MM.1S (cell line): ENCODE data around the gene ZBTB32.

ENCODE experiments used
- DNase-seq: peaks from one replicate; pipeline ENCODE4 v3.0.0-alpha.2; 2015
- H2AFZ ChIP-seq: fragments of 300-600 bp; sonication (generic); 2 replicates; pipeline ENCODE4 v1.6.0; 2016; ENCODE audit warnings: antibody characterized with exemption, low read length
- H3F3A ChIP-seq: fragments of 300-600 bp; sonication (generic); 2 replicates; pipeline ENCODE4 v1.6.1; 2016; ENCODE audit warnings: mild to moderate bottlenecking, antibody characterized with exemption, low read length, moderate library complexity, mixed read lengths; ENCODE audit not compliant: insufficient read depth
- H3K27ac ChIP-seq: fragments of 300-600 bp; sonication (generic); 2 replicates; pipeline ENCODE4 v1.5.1; 2016; ENCODE audit warnings: mild to moderate bottlenecking, low read length
- H3K27me3 ChIP-seq: fragments of 300-600 bp; sonication (generic); replicated peaks from 2 replicates; pipeline ENCODE4 v1.6.0; 2016; ENCODE audit warnings: low read length; ENCODE audit not compliant: insufficient read depth
- H3K36me3 ChIP-seq: fragments of 300-600 bp; sonication (generic); replicated peaks from 2 replicates; pipeline ENCODE4 v1.6.1; 2016; ENCODE audit warnings: mild to moderate bottlenecking, low read length, mixed read lengths; ENCODE audit not compliant: insufficient read depth
- H3K4me1 ChIP-seq: fragments of 300-600 bp; sonication (generic); 2 replicates; pipeline ENCODE4 v1.6.1; 2016; ENCODE audit warnings: low read length, mixed read lengths
- H3K4me2 ChIP-seq: fragments of 300-600 bp; sonication (generic); 2 replicates; pipeline ENCODE4 v1.6.0; 2016; ENCODE audit warnings: low read depth, low read length
- H3K4me3 ChIP-seq: fragments of 300-600 bp; sonication (generic); 2 replicates; pipeline ENCODE4 v1.5.1; 2016; ENCODE audit warnings: low read length, mixed read lengths
- H3K79me2 ChIP-seq: fragments of 300-600 bp; sonication (generic); 2 replicates; pipeline ENCODE4 v1.6.1; 2016; ENCODE audit warnings: mixed run types, low read length, mixed read lengths
- H3K9ac ChIP-seq: fragments of 300-600 bp; sonication (generic); 2 replicates; pipeline ENCODE4 v1.6.1; 2016; ENCODE audit warnings: low read length, mixed read lengths
- H3K9me2 ChIP-seq: fragments of 300-600 bp; sonication (generic); replicated peaks from 2 replicates; pipeline ENCODE4 v1.6.1; 2016; ENCODE audit warnings: mild to moderate bottlenecking, low read length, mixed read lengths; ENCODE audit not compliant: insufficient read depth
- H3K9me3 ChIP-seq: fragments of 300-600 bp; sonication (generic); replicated peaks from 2 replicates; pipeline ENCODE4 v1.6.1; 2016; ENCODE audit warnings: mild to moderate bottlenecking, low read length, mixed read lengths; ENCODE audit not compliant: insufficient read depth
- H4K20me1 ChIP-seq: fragments of 300-600 bp; sonication (generic); 2 replicates; pipeline ENCODE4 v1.6.1; 2016; ENCODE audit warnings: mild to moderate bottlenecking, low read length, moderate library complexity, mixed read lengths; ENCODE audit not compliant: insufficient read depth
- EZH2 ChIP-seq: fragments of 300-600 bp; sonication (generic); optimal IDR thresholded peaks from 2 replicates; pipeline ENCODE3; 2017; ENCODE audit warnings: low read depth, mild to moderate bottlenecking, antibody characterized with exemption, low read length, mixed read lengths
- EZH2phosphoT487 ChIP-seq: fragments of 300-600 bp; sonication (generic); IDR thresholded peaks from 2 replicates; pipeline ENCODE4 v1.6.1; 2018; ENCODE audit warnings: antibody characterized with exemption, low read length
- TF ChIP-seq, protein P1 (sequence below): fragments of 300-600 bp; sonication (generic); IDR thresholded peaks from 2 replicates; pipeline ENCODE4 v1.5.1; 2016; ENCODE audit warnings: antibody characterized with exemption, low read length, mixed read lengths

ZBTB32 gene

DNA sequence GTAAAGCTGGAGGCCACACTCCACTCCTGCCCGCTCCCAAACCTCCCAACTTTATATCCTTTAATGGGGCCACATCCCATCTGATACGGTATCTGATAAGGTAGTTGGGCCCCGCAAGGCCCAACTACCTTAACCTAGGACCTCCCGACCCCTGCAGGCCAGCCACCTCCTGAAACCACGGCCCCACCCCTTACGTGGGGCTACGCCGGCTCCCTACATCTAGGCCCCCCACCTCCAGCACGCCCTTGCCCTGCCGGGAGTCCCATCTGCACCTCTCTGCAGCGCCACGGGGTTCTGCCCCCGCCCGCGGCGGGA lies 35.7 kb downstream of the ZBTB32 start:
- Histone ChIP-seq H3K36me3 (no peaks in the 10 kb centered on the region), H3K9me3 (no peaks in the 10 kb centered on the region), H3F3A (peaks cover 27% of the 10 kb centered on the region; the same call in 1 of the 2 replicates), H3K27me3 (no peaks in the 10 kb centered on the region), H3K9me2 (no peaks in the 10 kb centered on the region), H4K20me1 (no peaks in the 10 kb centered on the region), H3K4me3 (peak overlapping the region; percentile 68), H3K79me2 (peaks cover 11% of the 10 kb centered on the region), H3K4me2 (peak overlapping the region; percentile 76; the same call in 1 of the 2 replicates), H3K4me1 (peaks cover 18% of the 10 kb centered on the region), H3K27ac (peak overlapping the region; percentile 22; the same call in 1 of the 2 replicates), H2AFZ (peak overlapping the region; percentile 76), H3K9ac (peak overlapping the region; percentile 47; the same call in 1 of the 2 replicates)
- no peak for DNase-seq
- no peak for TF ChIP-seq EZH2
- TF ChIP-seq, protein P1, sequence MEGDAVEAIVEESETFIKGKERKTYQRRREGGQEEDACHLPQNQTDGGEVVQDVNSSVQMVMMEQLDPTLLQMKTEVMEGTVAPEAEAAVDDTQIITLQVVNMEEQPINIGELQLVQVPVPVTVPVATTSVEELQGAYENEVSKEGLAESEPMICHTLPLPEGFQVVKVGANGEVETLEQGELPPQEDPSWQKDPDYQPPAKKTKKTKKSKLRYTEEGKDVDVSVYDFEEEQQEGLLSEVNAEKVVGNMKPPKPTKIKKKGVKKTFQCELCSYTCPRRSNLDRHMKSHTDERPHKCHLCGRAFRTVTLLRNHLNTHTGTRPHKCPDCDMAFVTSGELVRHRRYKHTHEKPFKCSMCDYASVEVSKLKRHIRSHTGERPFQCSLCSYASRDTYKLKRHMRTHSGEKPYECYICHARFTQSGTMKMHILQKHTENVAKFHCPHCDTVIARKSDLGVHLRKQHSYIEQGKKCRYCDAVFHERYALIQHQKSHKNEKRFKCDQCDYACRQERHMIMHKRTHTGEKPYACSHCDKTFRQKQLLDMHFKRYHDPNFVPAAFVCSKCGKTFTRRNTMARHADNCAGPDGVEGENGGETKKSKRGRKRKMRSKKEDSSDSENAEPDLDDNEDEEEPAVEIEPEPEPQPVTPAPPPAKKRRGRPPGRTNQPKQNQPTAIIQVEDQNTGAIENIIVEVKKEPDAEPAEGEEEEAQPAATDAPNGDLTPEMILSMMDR = no peak
- no peak for TF ChIP-seq EZH2phosphoT487

DNA sequence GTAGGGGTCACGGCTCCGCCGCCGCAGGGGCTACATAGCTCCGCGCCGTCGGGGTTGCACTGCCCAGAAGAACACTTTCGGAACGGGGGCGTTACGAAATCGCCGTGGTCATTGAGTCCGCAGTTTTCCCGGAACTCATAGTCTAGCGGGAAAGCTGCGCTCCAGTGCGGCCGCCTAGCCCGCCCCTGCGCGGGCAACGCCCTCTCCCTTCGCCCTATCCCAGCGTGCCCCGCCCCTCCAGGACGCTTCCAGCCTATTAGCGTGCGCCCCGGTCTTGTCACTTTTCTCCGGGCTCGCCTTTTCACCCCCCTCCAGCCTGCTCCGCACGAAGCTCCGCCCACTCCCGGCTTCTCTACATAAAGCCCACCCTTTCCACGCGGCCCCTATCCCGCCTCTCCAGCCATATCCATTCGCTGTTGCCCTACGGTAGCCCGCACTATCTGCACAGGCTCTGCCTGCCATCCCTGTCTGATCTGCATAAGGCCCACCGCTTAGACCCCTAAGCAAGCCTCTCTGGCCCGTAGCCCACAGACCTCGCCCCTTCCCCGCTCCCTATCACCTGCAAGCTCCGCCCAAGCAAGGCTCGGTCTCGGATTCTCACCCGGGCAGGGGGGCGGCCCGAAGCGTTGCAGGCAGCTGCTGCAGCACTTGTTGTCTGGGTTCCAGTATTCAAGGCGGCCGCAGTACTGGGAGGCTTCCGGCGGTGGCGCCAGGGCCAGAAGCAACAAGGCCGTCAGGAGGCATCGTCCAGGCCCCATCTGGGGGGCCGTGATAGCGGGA lies 36.3 kb downstream of the ZBTB32 start:
- Histone ChIP-seq H3K4me3 (peak overlapping the region; percentile 68), H3K9me2 (no peaks in the 10 kb centered on the region), H3K36me3 (no peaks in the 10 kb centered on the region), H2AFZ (peak overlapping the region; percentile 76), H3K27ac (peak overlapping the region; percentile 90), H3K4me2 (peak overlapping the region; percentile 87), H3F3A (peaks cover 27% of the 10 kb centered on the region; the same call in 1 of the 2 replicates), H3K79me2 (peaks cover 12% of the 10 kb centered on the region), H3K9me3 (no peaks in the 10 kb centered on the region), H3K4me1 (peaks cover 18% of the 10 kb centered on the region), H3K27me3 (no peaks in the 10 kb centered on the region), H4K20me1 (no peaks in the 10 kb centered on the region), H3K9ac (peak overlapping the region; percentile 66)
- peak; percentile 97 for DNase-seq
- no peak for TF ChIP-seq EZH2
- TF ChIP-seq, protein P1 = peak; percentile 47

DNA sequence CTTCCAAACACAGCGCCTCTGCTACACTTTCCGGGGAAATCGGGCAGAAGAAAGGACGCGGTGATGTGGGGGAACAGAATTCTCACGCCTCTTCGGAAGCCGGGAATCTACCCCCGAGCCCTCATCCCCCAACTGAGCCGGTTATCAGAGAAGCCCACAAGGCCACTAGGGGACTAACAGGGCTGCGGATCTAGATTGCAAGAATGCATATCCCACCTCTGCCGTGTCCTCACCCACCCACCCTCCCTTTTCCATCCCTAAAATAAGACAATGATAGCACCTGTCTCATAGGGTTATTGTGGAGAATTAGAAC lies 36.8 kb downstream of the ZBTB32 start:
- Histone ChIP-seq H2AFZ (peak overlapping the region; percentile 64), H3K4me1 (peaks cover 20% of the 10 kb centered on the region), H3K27ac (peak overlapping the region; percentile 90)

More for the DNA sequence above, 36.8 kb downstream of the ZBTB32 start:
- Histone ChIP-seq H3K4me3 (peak overlapping the region; percentile 68), H3K9me3 (no peaks in the 10 kb centered on the region), H3F3A (peaks cover 27% of the 10 kb centered on the region; the same call in 1 of the 2 replicates), H4K20me1 (no peaks in the 10 kb centered on the region), H3K79me2 (peaks cover 17% of the 10 kb centered on the region), H3K36me3 (no peaks in the 10 kb centered on the region), H3K4me2 (peak overlapping the region; percentile 87), H3K27me3 (no peaks in the 10 kb centered on the region), H3K9me2 (no peaks in the 10 kb centered on the region), H3K9ac (peak overlapping the region; percentile 66)
- no peak for DNase-seq
- TF ChIP-seq, protein P1 = peak; percentile 27; the same call in 1 of the 2 replicates
- TF ChIP-seq EZH2phosphoT487 (no peak), EZH2 (no peak)
